ENCODE data around the gene CBX5. TPM values are rescaled to one million over a fixed set of nuclear protein-coding genes. Genes with fewer than 3 reads are reported as not detected.

CBX5 gene
- total and polyA plus RNA-seq, 10 of the 15 experiments (the other 5 are each of a cell fraction or from before 2014, with no cell fraction given) = 46.7 to 138 (median 74.6) TPM

DNA sequence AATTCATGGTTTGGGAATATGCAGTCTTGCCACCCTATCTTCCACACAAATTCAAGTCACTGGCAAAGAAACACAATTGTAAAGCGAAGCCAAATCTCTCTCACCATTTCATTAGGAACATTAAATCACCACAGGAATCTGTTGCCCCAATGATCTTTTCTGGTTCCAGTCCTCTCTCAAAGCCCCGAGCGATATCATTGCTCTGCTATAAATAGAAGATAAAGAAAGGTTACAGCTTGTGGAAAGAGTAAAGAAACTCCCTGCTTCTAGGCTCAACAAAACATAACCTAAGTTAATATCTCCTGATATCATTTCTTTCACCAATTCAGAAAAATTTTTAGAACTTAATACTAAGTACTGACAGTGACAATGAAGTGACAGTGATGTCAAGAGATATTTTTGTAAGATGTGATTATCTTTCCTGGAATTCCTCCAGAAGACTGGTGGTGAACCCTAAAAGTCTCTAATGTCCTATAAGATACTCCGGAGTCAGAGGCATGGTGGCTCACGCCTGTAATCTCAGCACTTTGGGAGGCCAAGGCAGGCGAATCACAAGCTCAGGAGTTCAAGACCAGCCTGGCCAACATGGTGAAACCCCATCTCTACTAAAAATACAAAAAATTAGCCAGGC, 33.8 kb downstream of the CBX5 start:
- H3K4me1 ChIP-seq (ENCODE audit: control insufficient read depth, insufficient read depth, low read length) = peaks cover 9% of the 10 kb centered on the region
- intact Hi-C loops (cut with micrococcal nuclease; ENCODE audit: unreplicated experiment) (no loop called here), in situ Hi-C loops (cut with MboI) (no loop called here)
- H3K9ac ChIP-seq (ENCODE audit: control insufficient read depth, insufficient read depth, low read length) = no peak overlapping the region
- H2AFZ ChIP-seq (ENCODE audit: control insufficient read depth, low read depth, low read length) = no peak overlapping the region
- H3K27me3 ChIP-seq (replicated peaks in 1 of 2; ENCODE audit: control insufficient read depth in 2 of 2, insufficient read depth in 2 of 2, low read length in 1 of 2) = no peaks in the 10 kb centered on the region
- DNase-seq (ENCODE audit: low read depth, low spot score) (no peak), ATAC-seq (no peak), FAIRE-seq (no peak)
- ChIA-PET SMC1A (ENCODE audit: uncharacterized antibody, unreplicated experiment) (no interaction called here), CTCF (interaction anchor here (1.3 to 1.8 kb wide), 2 partner anchors 17 to 122 kb away, joined by 3 to 5 read pairs; no protein-coding TSS in a partner anchor), RAD21 (ENCODE audit: unreplicated experiment) (no interaction called here), POLR2A (interaction anchor here (1.3 kb wide), 1 partner anchor 27 kb away, joined by 3 read pairs; no protein-coding TSS in a partner anchor)
- no peaks in the 10 kb centered on the region for H3K79me2 ChIP-seq (ENCODE audit: control insufficient read depth, insufficient read depth, low read length)
- H3K9me3 ChIP-seq (replicated peaks; ENCODE audit: control insufficient read depth, insufficient read depth, low read length) = no peaks in the 10 kb centered on the region
- H4K20me1 ChIP-seq (ENCODE audit: control insufficient read depth, insufficient read depth) = no peaks in the 10 kb centered on the region
- peaks cover 1 to 18% of the 10 kb centered on the region in 2 experiments; a peak in 3 of 4 replicates for H3K36me3 ChIP-seq (ENCODE audit: control insufficient read depth in 2 of 2, insufficient read depth in 2 of 2, low read length in 1 of 2)
- no peak overlapping the region for H3K4me2 ChIP-seq (ENCODE audit: control insufficient read depth, insufficient read depth)
- H3K27ac ChIP-seq (ENCODE audit: control insufficient read depth, insufficient read depth) = no peak overlapping the region
- no peak overlapping the region for H3K4me3 ChIP-seq
- BruUV-seq (replicated peaks) = no TSS peak
- WGBS (ENCODE audit: insufficient coverage, insufficient replicate concordance, low lambda C conversion rate, missing lambda C conversion rate) = 78% methylated on average over 6 of the region's 6 CpGs
- TF ChIP-seq RCOR1 (conservative IDR thresholded peaks at IDR 0.05; ENCODE audit: low read depth, low read length) = no peak
- TF ChIP-seq EP300 (IDR thresholded peaks at IDR 0.05; ENCODE audit: borderline replicate concordance in 1 of 2, control insufficient read depth in 1 of 2, low read depth in 2 of 2, low read length in 2 of 2) = no peak
- TF ChIP-seq RBBP5 (conservative IDR thresholded peaks at IDR 0.05) = no peak
- TF ChIP-seq, protein P1, sequence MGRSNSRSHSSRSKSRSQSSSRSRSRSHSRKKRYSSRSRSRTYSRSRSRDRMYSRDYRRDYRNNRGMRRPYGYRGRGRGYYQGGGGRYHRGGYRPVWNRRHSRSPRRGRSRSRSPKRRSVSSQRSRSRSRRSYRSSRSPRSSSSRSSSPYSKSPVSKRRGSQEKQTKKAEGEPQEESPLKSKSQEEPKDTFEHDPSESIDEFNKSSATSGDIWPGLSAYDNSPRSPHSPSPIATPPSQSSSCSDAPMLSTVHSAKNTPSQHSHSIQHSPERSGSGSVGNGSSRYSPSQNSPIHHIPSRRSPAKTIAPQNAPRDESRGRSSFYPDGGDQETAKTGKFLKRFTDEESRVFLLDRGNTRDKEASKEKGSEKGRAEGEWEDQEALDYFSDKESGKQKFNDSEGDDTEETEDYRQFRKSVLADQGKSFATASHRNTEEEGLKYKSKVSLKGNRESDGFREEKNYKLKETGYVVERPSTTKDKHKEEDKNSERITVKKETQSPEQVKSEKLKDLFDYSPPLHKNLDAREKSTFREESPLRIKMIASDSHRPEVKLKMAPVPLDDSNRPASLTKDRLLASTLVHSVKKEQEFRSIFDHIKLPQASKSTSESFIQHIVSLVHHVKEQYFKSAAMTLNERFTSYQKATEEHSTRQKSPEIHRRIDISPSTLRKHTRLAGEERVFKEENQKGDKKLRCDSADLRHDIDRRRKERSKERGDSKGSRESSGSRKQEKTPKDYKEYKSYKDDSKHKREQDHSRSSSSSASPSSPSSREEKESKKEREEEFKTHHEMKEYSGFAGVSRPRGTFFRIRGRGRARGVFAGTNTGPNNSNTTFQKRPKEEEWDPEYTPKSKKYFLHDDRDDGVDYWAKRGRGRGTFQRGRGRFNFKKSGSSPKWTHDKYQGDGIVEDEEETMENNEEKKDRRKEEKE (IDR thresholded peaks at IDR 0.05) = no peak

Data from GM12878 (cell line).